H1 (cell line): ENCODE data around the gene CREBL2. TPM values are rescaled to one million over a fixed set of nuclear protein-coding genes. Genes with fewer than 3 reads are reported as not detected.

Source experiments
- CTCF ChIA-PET: fragments of 300-600 bp; sonication (Branson Sonifier 250); formaldehyde crosslinking; loops from one replicate; lab custom pipeline; 2021; ENCODE audit not compliant: partially characterized antibody; lab: Charles Lee
- POLR2A ChIA-PET: fragments of 300-600 bp; sonication (Branson Sonifier 250); formaldehyde crosslinking; loops from one replicate; lab custom pipeline; 2021; ENCODE audit warnings: inconsistent platforms; ENCODE audit not compliant: partially characterized antibody; lab: Charles Lee
- DNase-seq, 2 experiments: peaks; one replicate each; pipeline versions ENCODE4 v3.0.0 to v3.0.0-alpha.2; 2010 to 2022; ENCODE audit warnings: low spot score in 2 of 2, low read depth in 1 of 2, mixed read lengths in 1 of 2
- FAIRE-seq: peaks from 2 replicates; lab custom pipeline; 2011; peaks lifted over from hg19 to GRCh38; lab: Jason Lieb, UNC
- H2AFZ ChIP-seq: 2 replicates; pipeline ENCODE4 v1.8.1; 2012; ENCODE audit warnings: low read length, inconsistent platforms
- H2AK5ac ChIP-seq: 2 replicates; pipeline ENCODE4 v1.6.1; 2013; ENCODE audit warnings: low read depth, low read length
- H2BK120ac ChIP-seq: replicated peaks from 2 replicates; pipeline ENCODE3; 2013; ENCODE audit warnings: low read depth, low read length, inconsistent platforms
- H2BK12ac ChIP-seq: 2 replicates; pipeline ENCODE4 v1.6.1; 2013; ENCODE audit warnings: low read depth, low read length
- H2BK15ac ChIP-seq: 2 replicates; pipeline ENCODE4 v1.6.1; 2013; ENCODE audit warnings: low read length
- H2BK20ac ChIP-seq: 2 replicates; pipeline ENCODE4 v1.6.1; 2013; ENCODE audit warnings: low read length
- H2BK5ac ChIP-seq: 2 replicates; pipeline ENCODE4 v1.6.1; 2013; ENCODE audit warnings: low read depth, low read length
- H3K14ac ChIP-seq: 2 replicates; pipeline ENCODE4 v1.6.1; 2013; ENCODE audit warnings: inconsistent platforms; ENCODE audit not compliant: insufficient read length
- H3K18ac ChIP-seq: 2 replicates; pipeline ENCODE4 v1.6.1; 2013; ENCODE audit warnings: low read length; ENCODE audit errors: extremely low read depth
- H3K23ac ChIP-seq: 2 replicates; pipeline ENCODE4 v1.6.1; 2013; ENCODE audit warnings: inconsistent platforms; ENCODE audit not compliant: insufficient read length
- H3K23me2 ChIP-seq: 2 replicates; pipeline ENCODE4 v1.6.1; 2013; ENCODE audit warnings: low read depth, low read length
- H3K27ac ChIP-seq: 2 replicates; pipeline ENCODE4 v1.6.1; 2011; ENCODE audit warnings: low read depth, low read length, inconsistent platforms
- H3K27me3 ChIP-seq, 4 experiments: replicated peaks in 1 of 4; 1 replicate in 1 of 4; 2 replicates in 3 of 4; pipeline versions ENCODE4 v1.6.1 to v1.8.1; 2011 to 2013; ENCODE audit warnings: low read length in 3 of 4, mild to moderate bottlenecking in 3 of 4, inconsistent platforms in 2 of 4, mixed read lengths in 2 of 4, moderate library complexity in 1 of 4; ENCODE audit not compliant: control insufficient read depth in 3 of 4, insufficient read depth in 3 of 4; ENCODE audit errors: extremely low read depth in 1 of 4
- H3K36me3 ChIP-seq, 4 experiments: 2 replicates each; pipeline versions ENCODE4 v1.6.1 to v1.8.1; 2011 to 2013; ENCODE audit warnings: mild to moderate bottlenecking in 4 of 4, low read length in 3 of 4, moderate library complexity in 2 of 4, control low read depth in 1 of 4, inconsistent platforms in 1 of 4; ENCODE audit not compliant: insufficient read depth in 4 of 4, control insufficient read depth in 2 of 4
- H3K4ac ChIP-seq: replicated peaks from 2 replicates; pipeline ENCODE3; 2013; ENCODE audit warnings: low read length, low read depth, mixed read lengths, inconsistent platforms; ENCODE audit not compliant: insufficient read length
- H3K4me1 ChIP-seq, 4 experiments: replicated peaks in 1 of 4; 1 replicate in 1 of 4; 2 replicates in 3 of 4; pipeline versions ENCODE4 v1.6.1 to v1.8.1; 2011 to 2013; ENCODE audit warnings: low read length in 3 of 4, inconsistent platforms in 2 of 4, mixed read lengths in 1 of 4; ENCODE audit not compliant: insufficient read depth in 4 of 4, control insufficient read depth in 3 of 4
- H3K4me2 ChIP-seq, 2 experiments: 2 replicates each; pipeline versions ENCODE4 v1.6.1 to v1.8.1; 2011 to 2013; ENCODE audit warnings: low read depth in 2 of 2, low read length in 2 of 2, control low read depth in 1 of 2, inconsistent platforms in 1 of 2, mild to moderate bottlenecking in 1 of 2; ENCODE audit not compliant: insufficient read depth in 1 of 2
- H3K4me3 ChIP-seq, 4 experiments: fragments of 200-600, 300-600 bp in 1 of 4; sonication (generic), shearing (Covaris generic), sonication (Bioruptor Twin) in 1 of 4; 2 replicates each; pipeline versions ENCODE4 v1.5.1 to v1.8.1; 2011 to 2016; ENCODE audit warnings: low read length in 4 of 4, low read depth in 3 of 4, control low read depth in 2 of 4, inconsistent platforms in 2 of 4, mild to moderate bottlenecking in 2 of 4, mixed read lengths in 1 of 4, moderate library complexity in 1 of 4; ENCODE audit not compliant: insufficient read depth in 2 of 4; ENCODE audit errors: extremely low read depth in 1 of 4
- H3K56ac ChIP-seq: replicated peaks from 2 replicates; pipeline ENCODE3; 2013; ENCODE audit warnings: low read depth, mild to moderate bottlenecking, mixed read lengths, low read length, inconsistent platforms; ENCODE audit not compliant: insufficient read length
- H3K79me1 ChIP-seq: 2 replicates; pipeline ENCODE4 v1.6.1; 2013; ENCODE audit warnings: low read depth, low read length, control low read depth
- H3K79me2 ChIP-seq, 2 experiments: 2 replicates each; pipeline versions ENCODE4 v1.6.1 to v1.8.1; 2012 to 2013; ENCODE audit warnings: low read length in 2 of 2, mild to moderate bottlenecking in 2 of 2, inconsistent platforms in 1 of 2; ENCODE audit not compliant: insufficient read depth in 2 of 2, control insufficient read depth in 1 of 2
- H3K9ac ChIP-seq, 4 experiments: replicated peaks in 1 of 4; 1 replicate in 1 of 4; 2 replicates in 3 of 4; pipeline versions ENCODE4 v1.6.1 to v1.8.1; 2011 to 2013; ENCODE audit warnings: low read depth in 3 of 4, low read length in 3 of 4, control low read depth in 2 of 4, mild to moderate bottlenecking in 2 of 4, moderate library complexity in 2 of 4, inconsistent platforms in 1 of 4; ENCODE audit errors: extremely low read depth in 1 of 4
- H3K9me3 ChIP-seq, 2 experiments: 2 replicates each; pipeline versions ENCODE4 v1.6.1 to v1.8.1; 2012 to 2013; ENCODE audit warnings: mild to moderate bottlenecking in 2 of 2, moderate library complexity in 2 of 2, control low read depth in 1 of 2, inconsistent platforms in 1 of 2, low read depth in 1 of 2, low read length in 1 of 2, mixed read lengths in 1 of 2; ENCODE audit not compliant: insufficient read depth in 2 of 2
- H4K20me1 ChIP-seq, 2 experiments: replicated peaks in 1 of 2; 2 replicates each; pipeline versions ENCODE3 to v1.8.1; 2011 to 2013; ENCODE audit warnings: inconsistent platforms in 2 of 2, low read length in 2 of 2, mild to moderate bottlenecking in 1 of 2; ENCODE audit not compliant: insufficient read depth in 2 of 2, control insufficient read depth in 1 of 2
- H4K5ac ChIP-seq: 2 replicates; pipeline ENCODE4 v1.6.1; 2013; ENCODE audit warnings: low read length, low read depth, mixed read lengths, inconsistent platforms; ENCODE audit not compliant: insufficient read length
- H4K8ac ChIP-seq: 2 replicates; pipeline ENCODE4 v1.8.0; 2013; ENCODE audit warnings: mild to moderate bottlenecking, moderate library complexity, low read length, inconsistent platforms; ENCODE audit not compliant: insufficient read depth; ENCODE audit errors: extremely low read depth
- H4K91ac ChIP-seq: replicated peaks from 2 replicates; pipeline ENCODE3; 2013; ENCODE audit warnings: low read length, mixed read lengths, inconsistent platforms; ENCODE audit not compliant: insufficient read length
- EGR1 ChIP-seq: IDR thresholded peaks from 2 replicates; pipeline ENCODE4 v1.6.1; 2011; ENCODE audit warnings: low read depth, low read length, borderline replicate concordance
- KDM4A ChIP-seq: IDR thresholded peaks from one replicate; pipeline ENCODE4 v1.7.1; 2012; ENCODE audit warnings: low read depth, mild to moderate bottlenecking, moderate library complexity, low read length, inconsistent platforms; ENCODE audit not compliant: severe bottlenecking
- SP4 ChIP-seq: IDR thresholded peaks from 2 replicates; pipeline ENCODE4 v1.6.1; 2012; ENCODE audit warnings: low read length, inconsistent platforms
- SRF ChIP-seq: IDR thresholded peaks from 2 replicates; pipeline ENCODE4 v1.6.1; 2011; ENCODE audit warnings: mild to moderate bottlenecking, low read depth, low read length, moderate library complexity
- TAF1 ChIP-seq: IDR thresholded peaks from 2 replicates; pipeline ENCODE4 v1.6.1; 2011; ENCODE audit warnings: mild to moderate bottlenecking, low read depth, low read length
- WGBS, 2 experiments: shearing (Covaris generic) in 1 of 2; methylation state at CpG; one replicate each; pipeline versions ENCODE4 v1.1.6 to v1.1.7; 2013 to 2015; ENCODE audit warnings: low lambda C conversion rate in 2 of 2, mixed read lengths in 2 of 2, inconsistent platforms in 1 of 2, low coverage in 1 of 2, missing lambda C conversion rate in 1 of 2; ENCODE audit not compliant: insufficient replicate concordance in 2 of 2, insufficient coverage in 1 of 2, insufficient read length in 1 of 2; ENCODE audit errors: extremely low coverage in 1 of 2, missing lambda C conversion rate in 1 of 2; 5-methylcytosine and 5-hydroxymethylcytosine counted together
- polyA plus RNA-seq, 7 experiments: library from polyadenylated mRNA; depleted of rRNA in 3 of 7; stranded (reverse) in 5 of 7; unstranded in 2 of 7; fragments of >200 nt in 5 of 7; fragments of 200-250 nt in 2 of 7; gene quantifications; 1 replicate in 5 of 7; 2 replicates in 1 of 7; 4 replicates in 1 of 7; pipeline versions ENCODE4 v1.2.1 to v1.2.3, GENCODE V29; 2011 to 2013; ENCODE audit warnings: missing spikeins in 2 of 7, mixed read lengths in 2 of 7
- total RNA-seq: library from RNA; stranded (reverse); fragmentation: NEBNext Ultra II Directional; extraction: Animal tissue kit (Norgen Biotek cat#: 25700); gene quantifications from 2 replicates; pipeline ENCODE4 v1.2.1, GENCODE V29; 2021

The CREBL2 gene
- total and polyA plus RNA-seq, 2 of the 8 experiments (the other 6 are each of a cell fraction or from before 2014, with no cell fraction given), result 9.8 to 18.3 TPM

- no peak overlapping the region for H3K4me2 ChIP-seq
- ChIA-PET CTCF (interaction anchor here (3.1 kb wide), 1 partner anchor 13 kb away, joined by 17 read pairs; no protein-coding TSS in a partner anchor), POLR2A (no interaction called here)
- H3K27ac ChIP-seq, result no peak overlapping the region
- no peak overlapping the region for H3K9ac ChIP-seq
- DNase-seq (no peak), FAIRE-seq (no peak)
- no peak overlapping the region for H2BK12ac ChIP-seq
- 87% methylated on average over 2 of the region's 2 CpGs; no CpG with 5 or more reads in 1 of the 2 experiments for WGBS, 2 experiments
- H3K18ac ChIP-seq, result no peak overlapping the region
- no peak overlapping the region for H2AK5ac ChIP-seq
- peaks cover 0 to 2% (median 0%) of the 10 kb centered on the region in 4 experiments; a peak in 2 of 7 replicates for H3K27me3 ChIP-seq
- no peak overlapping the region for H3K4ac ChIP-seq
- H3K23ac ChIP-seq, result no peak overlapping the region
- H3K79me2 ChIP-seq, result peaks cover 0 to 20% of the 10 kb centered on the region in 2 experiments; a peak in 2 of 4 replicates
- H3K4me1 ChIP-seq, result peaks cover 0 to 6% (median 2%) of the 10 kb centered on the region in 4 experiments; a peak in 3 of 7 replicates
- no peak overlapping the region for H4K5ac ChIP-seq
- H3K14ac ChIP-seq, result no peak overlapping the region
- H2AFZ ChIP-seq, result no peak overlapping the region
- no peak overlapping the region for H2BK120ac ChIP-seq
- peaks cover 0 to 3% (median 0%) of the 10 kb centered on the region in 4 experiments; a peak in 2 of 8 replicates for H3K36me3 ChIP-seq
- H3K9me3 ChIP-seq, result no peaks in the 10 kb centered on the region
- H2BK15ac ChIP-seq, result no peak overlapping the region
- no peak overlapping the region for H2BK5ac ChIP-seq
- no peak overlapping the region for H2BK20ac ChIP-seq
- peaks cover 0 to 6% of the 10 kb centered on the region in 2 experiments for H4K20me1 ChIP-seq
- H4K91ac ChIP-seq, result no peak overlapping the region
- H3K23me2 ChIP-seq, result no peaks in the 10 kb centered on the region
- no peak overlapping the region for H3K4me3 ChIP-seq
- TF ChIP-seq KDM4A, result no peak
- no peak for TF ChIP-seq EGR1
- TF ChIP-seq SRF, result no peak
- TF ChIP-seq SP4, result no peak
- TF ChIP-seq TAF1, result no peak
- no peak overlapping the region for H4K8ac ChIP-seq
- H3K79me1 ChIP-seq, result peaks cover 4% of the 10 kb centered on the region; the same call in 1 of the 2 replicates
- no peak overlapping the region for H3K56ac ChIP-seq
These were observed 57.3 kb downstream of the CREBL2 start for GRCh38 chr12:12669020-12669419.
